ENCODE measurements around the gene KIAA1549.

- TF ChIP-seq POLR2A (IDR thresholded peaks at IDR 0.05) = no peak
- TF ChIP-seq, protein P1, sequence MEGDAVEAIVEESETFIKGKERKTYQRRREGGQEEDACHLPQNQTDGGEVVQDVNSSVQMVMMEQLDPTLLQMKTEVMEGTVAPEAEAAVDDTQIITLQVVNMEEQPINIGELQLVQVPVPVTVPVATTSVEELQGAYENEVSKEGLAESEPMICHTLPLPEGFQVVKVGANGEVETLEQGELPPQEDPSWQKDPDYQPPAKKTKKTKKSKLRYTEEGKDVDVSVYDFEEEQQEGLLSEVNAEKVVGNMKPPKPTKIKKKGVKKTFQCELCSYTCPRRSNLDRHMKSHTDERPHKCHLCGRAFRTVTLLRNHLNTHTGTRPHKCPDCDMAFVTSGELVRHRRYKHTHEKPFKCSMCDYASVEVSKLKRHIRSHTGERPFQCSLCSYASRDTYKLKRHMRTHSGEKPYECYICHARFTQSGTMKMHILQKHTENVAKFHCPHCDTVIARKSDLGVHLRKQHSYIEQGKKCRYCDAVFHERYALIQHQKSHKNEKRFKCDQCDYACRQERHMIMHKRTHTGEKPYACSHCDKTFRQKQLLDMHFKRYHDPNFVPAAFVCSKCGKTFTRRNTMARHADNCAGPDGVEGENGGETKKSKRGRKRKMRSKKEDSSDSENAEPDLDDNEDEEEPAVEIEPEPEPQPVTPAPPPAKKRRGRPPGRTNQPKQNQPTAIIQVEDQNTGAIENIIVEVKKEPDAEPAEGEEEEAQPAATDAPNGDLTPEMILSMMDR (IDR thresholded peaks at IDR 0.05) = no peak
These were observed 35.4 kb downstream of the KIAA1549 start for GRCh38 chr7:138945821-138946220.

Measured in ovary (tissue), 3 donors.